ENCODE results near the gene TNFSF10. TPM values are rescaled to one million over a fixed set of nuclear protein-coding genes. Genes with fewer than 3 reads are reported as not detected.

The TNFSF10 gene
- total and polyA plus RNA-seq, 2 of the 4 experiments (the other 2 are of a cell fraction), result 0.63 to 1.3 TPM

DNA sequence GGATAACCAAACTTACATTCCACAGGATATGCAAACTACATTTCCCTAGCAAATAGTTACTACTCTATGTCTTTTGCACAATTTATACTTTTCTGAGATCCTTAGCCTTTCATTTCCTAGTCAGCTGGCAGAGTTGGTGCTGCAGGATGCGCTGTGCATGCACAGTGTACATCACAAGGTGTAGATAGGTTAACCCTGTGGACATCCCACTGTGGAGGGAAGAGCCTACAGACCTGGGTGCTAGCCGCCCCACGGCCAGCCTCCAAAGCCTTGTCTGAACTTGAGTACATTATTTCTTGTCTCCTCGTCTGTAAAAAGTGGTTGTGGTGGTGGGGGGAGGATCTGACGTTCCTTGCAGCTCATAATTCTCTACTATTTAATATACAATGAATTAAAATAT lies 3.5 kb downstream of the TNFSF10 start:
- no peak overlapping the region for H2AK9ac ChIP-seq (replicated peaks; ENCODE audit: low read depth, low read length, poor library complexity)
- H4K8ac ChIP-seq (ENCODE audit: low read depth in 2 of 2, low read length in 2 of 2), result 0 out of 4 replicates have a peak overlapping the region, but pooled peaks of 1 of the 2 experiments have one; percentile 8
- no peak overlapping the region for H4K5ac ChIP-seq (ENCODE audit: low read depth, low read length)
- in situ Hi-C loops (cut with MboI; ENCODE audit: low sequenced_read_pairs), result no loop called here
- H2BK20ac ChIP-seq (ENCODE audit: low read depth, low read length), result no peak overlapping the region
- H3K4ac ChIP-seq (ENCODE audit: low read depth, low read length), result 0 out of 2 replicates have a peak overlapping the region, but pooled peaks have one; percentile 33
- ChIA-PET CTCF (interaction anchor here (0.7 to 0.9 kb wide), 2 partner anchors 10 to 11 kb away, joined by 3 read pairs; no protein-coding TSS in a partner anchor), POLR2A (ENCODE audit: unreplicated experiment) (no interaction called here)
- H3K9ac ChIP-seq (ENCODE audit: low read depth, low read length), result no peak overlapping the region
- H3K4me2 ChIP-seq (ENCODE audit: low read depth, low read length), result peak overlapping the region; percentile 2; the same call in 1 of the 2 replicates
- H4K20me1 ChIP-seq (ENCODE audit: insufficient read depth, low read length), result no peaks in the 10 kb centered on the region
- WGBS, 2 experiments (ENCODE audit: extremely low coverage in 2 of 2, insufficient read length in 1 of 2), result 100% methylated on average over 1 of the region's 5 CpGs; no CpG with 5 or more reads in 1 of the 2 experiments
- TF ChIP-seq BHLHE40 (IDR thresholded peaks at IDR 0.05; ENCODE audit: low read depth, low read length) (no peak), MXI1 (IDR thresholded peaks at IDR 0.05; ENCODE audit: borderline replicate concordance, low read depth, low read length) (no peak), RFX5 (IDR thresholded peaks at IDR 0.05; ENCODE audit: low read depth, low read length) (no peak), MAZ (IDR thresholded peaks at IDR 0.05; ENCODE audit: borderline replicate concordance, low read depth, low read length) (no peak)
- TF ChIP-seq, protein P1, sequence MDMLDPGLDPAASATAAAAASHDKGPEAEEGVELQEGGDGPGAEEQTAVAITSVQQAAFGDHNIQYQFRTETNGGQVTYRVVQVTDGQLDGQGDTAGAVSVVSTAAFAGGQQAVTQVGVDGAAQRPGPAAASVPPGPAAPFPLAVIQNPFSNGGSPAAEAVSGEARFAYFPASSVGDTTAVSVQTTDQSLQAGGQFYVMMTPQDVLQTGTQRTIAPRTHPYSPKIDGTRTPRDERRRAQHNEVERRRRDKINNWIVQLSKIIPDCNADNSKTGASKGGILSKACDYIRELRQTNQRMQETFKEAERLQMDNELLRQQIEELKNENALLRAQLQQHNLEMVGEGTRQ (IDR thresholded peaks at IDR 0.05; ENCODE audit: low read depth, low read length), result no peak
- TF ChIP-seq, protein P2, sequence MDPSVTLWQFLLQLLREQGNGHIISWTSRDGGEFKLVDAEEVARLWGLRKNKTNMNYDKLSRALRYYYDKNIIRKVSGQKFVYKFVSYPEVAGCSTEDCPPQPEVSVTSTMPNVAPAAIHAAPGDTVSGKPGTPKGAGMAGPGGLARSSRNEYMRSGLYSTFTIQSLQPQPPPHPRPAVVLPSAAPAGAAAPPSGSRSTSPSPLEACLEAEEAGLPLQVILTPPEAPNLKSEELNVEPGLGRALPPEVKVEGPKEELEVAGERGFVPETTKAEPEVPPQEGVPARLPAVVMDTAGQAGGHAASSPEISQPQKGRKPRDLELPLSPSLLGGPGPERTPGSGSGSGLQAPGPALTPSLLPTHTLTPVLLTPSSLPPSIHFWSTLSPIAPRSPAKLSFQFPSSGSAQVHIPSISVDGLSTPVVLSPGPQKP (IDR thresholded peaks at IDR 0.05; ENCODE audit: borderline replicate concordance, low read depth, low read length), result no peak
- no peak overlapping the region for H3K4me3 ChIP-seq (ENCODE audit: insufficient read depth, low read depth, low read length)
- no peak overlapping the region for H2BK120ac ChIP-seq (ENCODE audit: low read depth, low read length)
- H2AFZ ChIP-seq (replicated peaks; ENCODE audit: low read length, poor library complexity), result no peak overlapping the region
- no peaks in the 10 kb centered on the region for H3K79me1 ChIP-seq (ENCODE audit: low read depth in 1 of 2, low read length in 2 of 2)
- H4K91ac ChIP-seq (ENCODE audit: insufficient read depth, low read depth, low read length), result no peak overlapping the region
- H2BK15ac ChIP-seq (ENCODE audit: low read depth, low read length), result 0 out of 3 replicates have a peak overlapping the region, but pooled peaks have one; percentile 23
- no peak overlapping the region for H2BK5ac ChIP-seq (ENCODE audit: low read depth, low read length, poor library complexity, severe bottlenecking)
- no TSS peak for BruUV-seq (replicated peaks)
- H3K9me3 ChIP-seq (ENCODE audit: control insufficient read depth, insufficient read depth, low read length), result no peaks in the 10 kb centered on the region
- no peak overlapping the region for H3K23ac ChIP-seq (ENCODE audit: low read depth, low read length)
- DNase-seq (no peak), ATAC-seq (ENCODE audit: low read depth) (no peak)
- H3K27ac ChIP-seq (ENCODE audit: insufficient read depth, low read length), result no peak overlapping the region
- intact Hi-C loops (cut with micrococcal nuclease), result no loop called here
- peak overlapping the region; percentile 9; the same call in 1 of the 2 replicates for H3K18ac ChIP-seq (ENCODE audit: low read depth, low read length)
- peaks cover 14% of the 10 kb centered on the region for H3K4me1 ChIP-seq (ENCODE audit: control insufficient read depth, insufficient read depth, low read length)
- dilution Hi-C loops (cut with HindIII; ENCODE audit: low sequenced_read_pairs, unreplicated experiment), result no loop called here
- no peak overlapping the region for H3K56ac ChIP-seq (ENCODE audit: extremely low read depth, insufficient read depth, low read length)
- H3K9me1 ChIP-seq (ENCODE audit: insufficient read depth, low read length), result peaks cover 9% of the 10 kb centered on the region
- H3K27me3 ChIP-seq (ENCODE audit: control insufficient read depth, insufficient read depth, low read length), result no peaks in the 10 kb centered on the region
- H3K14ac ChIP-seq (replicated peaks; ENCODE audit: low read depth, low read length), result peak overlapping the region; percentile 34; the same call in 1 of the 2 replicates
- H2AK5ac ChIP-seq (ENCODE audit: low read depth, low read length), result peak overlapping the region; percentile 70
- H3K36me3 ChIP-seq (ENCODE audit: control insufficient read depth, insufficient read depth, low read length), result no peaks in the 10 kb centered on the region
